WTC11 (cell line): ENCODE data around the gene EME2.

Experiments
- CREB1 ChIP-seq: sonication (generic); formaldehyde crosslinking; IDR thresholded peaks from 2 replicates; pipeline ENCODE4 v1.8.0; 2023; ENCODE audit warnings: mild to moderate bottlenecking, missing genetic modification reagents
- KAT7 ChIP-seq: sonication (generic); formaldehyde crosslinking; IDR thresholded peaks from 2 replicates; pipeline ENCODE4 v1.8.1; 2023; ENCODE audit warnings: missing genetic modification reagents, mild to moderate bottlenecking, borderline replicate concordance
- ZNF232 ChIP-seq: sonication (generic); formaldehyde crosslinking; IDR thresholded peaks from 2 replicates; pipeline ENCODE4 v1.8.0; 2022; ENCODE audit warnings: mild to moderate bottlenecking, missing genetic modification reagents
- TF ChIP-seq, protein P1 (sequence below): fragments of 200-600 bp; IDR thresholded peaks from 2 replicates; pipeline ENCODE4 v1.8.0; 2022; ENCODE audit warnings: antibody characterized with exemption
- TF ChIP-seq, protein P2 (sequence below): sonication (generic); formaldehyde crosslinking; IDR thresholded peaks from 2 replicates; pipeline ENCODE4 v1.8.1; 2023; ENCODE audit warnings: mild to moderate bottlenecking, moderate library complexity, missing genetic modification reagents
- TF ChIP-seq, protein P3 (sequence below): sonication (generic); formaldehyde crosslinking; IDR thresholded peaks from 2 replicates; pipeline ENCODE4 v1.8.1; 2023; ENCODE audit warnings: mild to moderate bottlenecking, missing genetic modification reagents
- TF ChIP-seq, protein P4 (sequence below): sonication (generic); formaldehyde crosslinking; IDR thresholded peaks from 2 replicates; pipeline ENCODE4 v1.8.0; 2022; ENCODE audit warnings: mild to moderate bottlenecking, missing genetic modification reagents

DNA sequence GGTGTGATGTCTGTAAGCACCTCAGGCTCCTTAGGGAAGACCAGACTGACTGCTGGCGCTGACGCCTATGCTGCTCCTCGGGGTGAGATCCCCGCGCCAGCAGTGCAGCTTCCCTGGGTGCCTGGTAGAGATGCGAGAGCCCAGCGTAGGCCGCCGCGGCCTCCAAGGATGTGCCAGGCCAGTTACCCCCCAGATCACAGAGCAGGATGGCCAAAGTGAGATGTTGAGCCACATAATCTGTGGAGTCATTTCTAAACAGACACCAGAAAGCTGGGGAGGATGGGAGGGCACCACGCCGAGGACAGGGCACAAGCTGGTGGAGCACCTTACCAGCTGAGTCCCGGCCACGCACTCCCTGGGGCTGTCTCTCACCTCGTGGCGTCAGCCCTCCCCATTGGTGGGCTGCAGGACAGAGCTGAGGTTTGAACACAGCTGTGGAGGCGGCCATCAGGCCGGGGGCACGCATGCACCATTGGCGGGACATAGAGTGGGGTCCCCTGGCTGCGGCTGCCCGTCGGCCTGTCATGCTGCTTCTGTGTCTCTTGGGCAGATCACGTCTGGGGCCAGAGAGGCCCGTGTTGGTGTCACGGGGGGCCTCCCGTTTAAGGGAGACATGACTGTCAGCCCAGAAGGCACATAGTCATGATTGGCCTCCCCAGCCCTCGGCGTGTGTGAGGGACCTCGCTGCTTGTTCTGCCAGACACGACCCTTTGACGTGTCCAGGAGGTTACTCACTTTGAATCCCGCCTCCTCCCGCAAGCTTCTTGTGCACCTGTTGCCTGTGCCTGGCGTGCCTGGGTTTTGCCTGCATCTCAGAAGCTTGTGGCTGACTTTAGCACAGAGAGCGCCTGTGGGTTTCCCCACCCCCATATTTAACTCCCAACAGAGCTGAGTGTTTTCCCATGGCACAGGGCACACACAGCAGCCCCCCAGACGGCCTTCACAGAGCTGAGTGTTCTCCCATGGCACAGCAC, 44.7 kb upstream of the EME2 start:
- TF ChIP-seq, protein P1, sequence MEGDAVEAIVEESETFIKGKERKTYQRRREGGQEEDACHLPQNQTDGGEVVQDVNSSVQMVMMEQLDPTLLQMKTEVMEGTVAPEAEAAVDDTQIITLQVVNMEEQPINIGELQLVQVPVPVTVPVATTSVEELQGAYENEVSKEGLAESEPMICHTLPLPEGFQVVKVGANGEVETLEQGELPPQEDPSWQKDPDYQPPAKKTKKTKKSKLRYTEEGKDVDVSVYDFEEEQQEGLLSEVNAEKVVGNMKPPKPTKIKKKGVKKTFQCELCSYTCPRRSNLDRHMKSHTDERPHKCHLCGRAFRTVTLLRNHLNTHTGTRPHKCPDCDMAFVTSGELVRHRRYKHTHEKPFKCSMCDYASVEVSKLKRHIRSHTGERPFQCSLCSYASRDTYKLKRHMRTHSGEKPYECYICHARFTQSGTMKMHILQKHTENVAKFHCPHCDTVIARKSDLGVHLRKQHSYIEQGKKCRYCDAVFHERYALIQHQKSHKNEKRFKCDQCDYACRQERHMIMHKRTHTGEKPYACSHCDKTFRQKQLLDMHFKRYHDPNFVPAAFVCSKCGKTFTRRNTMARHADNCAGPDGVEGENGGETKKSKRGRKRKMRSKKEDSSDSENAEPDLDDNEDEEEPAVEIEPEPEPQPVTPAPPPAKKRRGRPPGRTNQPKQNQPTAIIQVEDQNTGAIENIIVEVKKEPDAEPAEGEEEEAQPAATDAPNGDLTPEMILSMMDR = no peak
- no peak for TF ChIP-seq KAT7 (CRISPR knock-in tag)
- no peak for TF ChIP-seq CREB1 (CRISPR knock-in tag)
- TF ChIP-seq, protein P2, sequence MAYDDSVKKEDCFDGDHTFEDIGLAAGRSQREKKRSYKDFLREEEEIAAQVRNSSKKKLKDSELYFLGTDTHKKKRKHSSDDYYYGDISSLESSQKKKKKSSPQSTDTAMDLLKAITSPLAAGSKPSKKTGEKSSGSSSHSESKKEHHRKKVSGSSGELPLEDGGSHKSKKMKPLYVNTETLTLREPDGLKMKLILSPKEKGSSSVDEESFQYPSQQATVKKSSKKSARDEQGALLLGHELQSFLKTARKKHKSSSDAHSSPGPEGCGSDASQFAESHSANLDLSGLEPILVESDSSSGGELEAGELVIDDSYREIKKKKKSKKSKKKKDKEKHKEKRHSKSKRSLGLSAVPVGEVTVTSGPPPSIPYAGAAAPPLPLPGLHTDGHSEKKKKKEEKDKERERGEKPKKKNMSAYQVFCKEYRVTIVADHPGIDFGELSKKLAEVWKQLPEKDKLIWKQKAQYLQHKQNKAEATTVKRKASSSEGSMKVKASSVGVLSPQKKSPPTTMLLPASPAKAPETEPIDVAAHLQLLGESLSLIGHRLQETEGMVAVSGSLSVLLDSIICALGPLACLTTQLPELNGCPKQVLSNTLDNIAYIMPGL = no peak
- TF ChIP-seq, protein P3, sequence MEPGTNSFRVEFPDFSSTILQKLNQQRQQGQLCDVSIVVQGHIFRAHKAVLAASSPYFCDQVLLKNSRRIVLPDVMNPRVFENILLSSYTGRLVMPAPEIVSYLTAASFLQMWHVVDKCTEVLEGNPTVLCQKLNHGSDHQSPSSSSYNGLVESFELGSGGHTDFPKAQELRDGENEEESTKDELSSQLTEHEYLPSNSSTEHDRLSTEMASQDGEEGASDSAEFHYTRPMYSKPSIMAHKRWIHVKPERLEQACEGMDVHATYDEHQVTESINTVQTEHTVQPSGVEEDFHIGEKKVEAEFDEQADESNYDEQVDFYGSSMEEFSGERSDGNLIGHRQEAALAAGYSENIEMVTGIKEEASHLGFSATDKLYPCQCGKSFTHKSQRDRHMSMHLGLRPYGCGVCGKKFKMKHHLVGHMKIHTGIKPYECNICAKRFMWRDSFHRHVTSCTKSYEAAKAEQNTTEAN (CRISPR knock-in tag) = no peak
- TF ChIP-seq ZNF232 (CRISPR knock-in tag) = no peak
- TF ChIP-seq, protein P4, sequence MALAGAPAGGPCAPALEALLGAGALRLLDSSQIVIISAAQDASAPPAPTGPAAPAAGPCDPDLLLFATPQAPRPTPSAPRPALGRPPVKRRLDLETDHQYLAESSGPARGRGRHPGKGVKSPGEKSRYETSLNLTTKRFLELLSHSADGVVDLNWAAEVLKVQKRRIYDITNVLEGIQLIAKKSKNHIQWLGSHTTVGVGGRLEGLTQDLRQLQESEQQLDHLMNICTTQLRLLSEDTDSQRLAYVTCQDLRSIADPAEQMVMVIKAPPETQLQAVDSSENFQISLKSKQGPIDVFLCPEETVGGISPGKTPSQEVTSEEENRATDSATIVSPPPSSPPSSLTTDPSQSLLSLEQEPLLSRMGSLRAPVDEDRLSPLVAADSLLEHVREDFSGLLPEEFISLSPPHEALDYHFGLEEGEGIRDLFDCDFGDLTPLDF (CRISPR knock-in tag) = no peak
